SH-SY5Y (cell line): ENCODE results near the gene EPB41.

Experiments
- GATA2 ChIP-seq: IDR thresholded peaks from 2 replicates; pipeline ENCODE4 v1.6.1; 2011; ENCODE audit warnings: mild to moderate bottlenecking, low read depth, low read length
- GATA3 ChIP-seq: IDR thresholded peaks from 2 replicates; pipeline ENCODE4 v1.6.1; 2011; ENCODE audit warnings: low read depth, mild to moderate bottlenecking, low read length, moderate library complexity

DNA sequence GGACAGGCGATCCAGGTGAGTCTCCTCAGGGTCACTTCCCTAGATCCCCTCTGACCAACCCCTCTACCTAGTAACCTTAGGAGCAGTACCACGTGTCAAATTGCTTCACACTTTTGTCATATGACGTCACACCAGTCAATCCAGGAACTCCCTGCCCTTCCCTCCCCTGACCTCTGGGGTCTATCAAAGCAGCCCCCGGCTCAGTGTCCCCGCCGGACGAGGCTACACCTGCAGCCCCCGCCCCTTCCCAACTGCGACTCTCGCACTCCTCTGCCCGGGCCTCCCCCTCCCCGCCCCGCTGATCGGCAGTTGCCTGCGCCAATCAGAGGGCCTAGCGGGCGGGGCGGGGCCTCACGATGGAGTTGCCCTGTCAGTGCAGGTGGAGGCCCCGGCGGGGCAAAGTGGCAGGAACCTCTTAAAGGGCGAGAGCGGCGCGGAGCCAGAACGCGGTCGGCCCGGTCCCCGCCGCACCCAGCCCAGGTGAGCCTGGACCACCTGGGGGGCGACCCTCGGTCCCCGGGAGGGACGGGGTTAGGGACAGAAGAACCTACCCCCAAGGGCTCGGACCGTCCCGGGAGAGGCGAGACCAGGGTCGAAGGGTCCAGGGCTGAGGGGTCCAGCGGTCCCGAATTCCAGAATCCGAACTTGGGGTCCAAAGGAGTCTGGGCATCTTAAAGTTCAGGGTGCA, 27.5 kb upstream of the EPB41 start:
- TF ChIP-seq GATA2: no peak
- TF ChIP-seq GATA3: no peak
